Body of pancreas (tissue), 4 donors: ENCODE measurements around the gene SCO2. TPM values are rescaled to one million over a fixed set of nuclear protein-coding genes. Genes with fewer than 3 reads are reported as not detected.

Experiments
- ATAC-seq: fragments of 150-250 bp; one replicate; pipeline ENCODE4 v1.9.1; 2016
- DNase-seq, 4 donors: peaks; one replicate each; pipeline ENCODE4 v3.0.0-alpha.2; 2019
- H3K27ac ChIP-seq, 4 donors: fragments of 200-600 bp; sonication (generic); 1 replicate in 3 of 4; 2 replicates in 1 of 4; pipeline versions ENCODE4 v1.5.1 to v1.6.1; 2016 to 2019; ENCODE audit warnings: mild to moderate bottlenecking in 1 of 4, mixed read lengths in 1 of 4, moderate library complexity in 1 of 4
- H3K27me3 ChIP-seq, 2 donors: fragments of 200-600 bp; sonication (generic); one replicate each; pipeline ENCODE4 v1.6.0; 2016; ENCODE audit warnings: mild to moderate bottlenecking in 1 of 2
- H3K36me3 ChIP-seq, 2 donors: fragments of 200-600 bp; sonication (generic); replicated peaks in 1 of 2; 2 replicates each; pipeline ENCODE4 v1.5.1; 2016; ENCODE audit warnings: low read depth in 2 of 2; ENCODE audit not compliant: insufficient read depth in 1 of 2
- H3K4me1 ChIP-seq: fragments of 200-600 bp; sonication (generic); one replicate; pipeline ENCODE4 v1.6.0; 2016
- H3K4me3 ChIP-seq, 2 donors: fragments of 200-600 bp; sonication (generic); 1 replicate in 1 of 2; 2 replicates in 1 of 2; pipeline ENCODE4 v1.5.1; 2016 to 2019
- H3K9me3 ChIP-seq, 3 donors: fragments of 200-600 bp; sonication (generic); 1 replicate in 2 of 3; 2 replicates in 1 of 3; pipeline ENCODE4 v1.5.1; 2016
- CTCF ChIP-seq, 7 experiments: fragments of 450-650 bp in 4 of 7; fragments of 200-600 bp in 3 of 7; sonication (generic) in 3 of 7; IDR thresholded peaks; one replicate each; pipeline ENCODE4 v1.5.1; 2016 to 2019; ENCODE audit warnings: antibody characterized with exemption in 7 of 7
- POLR2A ChIP-seq, 3 donors: fragments of 450-650 bp; IDR thresholded peaks; one replicate each; pipeline ENCODE4 v1.6.1; 2016; ENCODE audit warnings: antibody characterized with exemption in 3 of 3, mild to moderate bottlenecking in 2 of 3
- WGBS, 2 donors: methylation state at CpG; one replicate each; pipeline ENCODE4 v1.1.5; 2017; 5-methylcytosine and 5-hydroxymethylcytosine counted together
- intact Hi-C: fragments of 100-400 bp; cut with DNase I; formaldehyde crosslinking; loops from one replicate; pipeline ENCODE4 v1.15.1; 2023
- total RNA-seq, 2 donors: library from RNA; depleted of rRNA; stranded (reverse); fragments of >200 nt; gene quantifications; one replicate each; pipeline ENCODE4 v1.1.0, GENCODE V29; 2016

SCO2 gene
- total RNA-seq, 2 donors from 2014 or later = 1.6 TPM; not detected in 1

GRCh38 chr22:50571264-50572175 lies 46.1 kb upstream of the SCO2 start:
- TF ChIP-seq POLR2A (IDR thresholded peaks at IDR 0.05) (no peak), CTCF (IDR thresholded peaks at IDR 0.05) (no peak)
- Histone ChIP-seq H3K27me3 (no peaks in the 10 kb centered on the region), H3K27ac (no peak overlapping the region), H3K36me3 (no peaks in the 10 kb centered on the region), H3K4me1 (peaks cover 18% of the 10 kb centered on the region), H3K4me3 (no peak overlapping the region), H3K9me3 (no peaks in the 10 kb centered on the region)
- no peak for ATAC-seq
- WGBS, 2 donors = 60 to 89% methylated on average over 1 to 24 of the region's 26 CpGs
- no peak for DNase-seq
- intact Hi-C loops = no loop called here

- WGBS, 2 donors = 94 to 97% methylated on average over 4 to 12 of the region's 12 CpGs
Measured at GRCh38 chr22:50570861-50571260, 45.5 kb upstream of the SCO2 start.

GRCh38 chr22:50569896-50570535 lies 44.6 kb upstream of the SCO2 start:
- no peak for TF ChIP-seq POLR2A (IDR thresholded peaks at IDR 0.05)
- no peak for TF ChIP-seq CTCF (IDR thresholded peaks at IDR 0.05)
- Histone ChIP-seq H3K27ac (no peak overlapping the region), H3K36me3 (no peaks in the 10 kb centered on the region), H3K9me3 (no peaks in the 10 kb centered on the region), H3K4me3 (no peak overlapping the region), H3K27me3 (no peaks in the 10 kb centered on the region), H3K4me1 (peaks cover 18% of the 10 kb centered on the region)
- WGBS, 2 donors = 69 to 90% methylated on average over 3 to 8 of the region's 13 CpGs
- DNase-seq (no peak), ATAC-seq (no peak)
- intact Hi-C loops = no loop called here

More at GRCh38 chr22:50570861-50571260, 45.5 kb upstream of the SCO2 start:
- Histone ChIP-seq H3K27me3 (no peaks in the 10 kb centered on the region), H3K36me3 (no peaks in the 10 kb centered on the region), H3K27ac (no peak overlapping the region), H3K4me1 (peaks cover 18% of the 10 kb centered on the region), H3K9me3 (no peaks in the 10 kb centered on the region), H3K4me3 (no peak overlapping the region)
- intact Hi-C loops = no loop called here
- no peak for DNase-seq
- no peak for ATAC-seq
- TF ChIP-seq CTCF (IDR thresholded peaks at IDR 0.05) = no peak
- no peak for TF ChIP-seq POLR2A (IDR thresholded peaks at IDR 0.05)

GRCh38 chr22:50569041-50569459 lies 43.7 kb upstream of the SCO2 start:
- H3K27me3 ChIP-seq = no peaks in the 10 kb centered on the region
- peak overlapping the region in 2 of 4 donors; percentile 30 to 66 for H3K27ac ChIP-seq
- ATAC-seq (peak; percentile 47), DNase-seq (peak; percentile 46 to 80 (median 72))
- H3K36me3 ChIP-seq = no peaks in the 10 kb centered on the region
- no peak for TF ChIP-seq CTCF (IDR thresholded peaks at IDR 0.05)
- peaks cover 24% of the 10 kb centered on the region for H3K4me1 ChIP-seq
- 38 to 44% methylated on average over 8 of the region's 8 CpGs for WGBS, 2 donors
- no peaks in the 10 kb centered on the region for H3K9me3 ChIP-seq
- H3K4me3 ChIP-seq = no peak overlapping the region
- intact Hi-C loops = no loop called here
